Stimulated activated naive CD4-positive, alpha-beta T cell (primary cell): ENCODE measurements around the gene RAB10.
A peak's percentile ranks its signal among the peaks of the same experiment; 100 is the strongest.
"Not testable (repeated sequence)": the region's sequence is repeated elsewhere in the genome, so short reads cannot be mapped to it uniquely, and the experiment has no call there.

Experiments
- DNase-seq, 6 experiments: peaks; one replicate each; lab custom pipeline; 2025; lab: John Stamatoyannopoulos, UW

Gene RAB10

GRCh38 chr2:26016012-26016705 lies 17.7 kb upstream of the RAB10 start:
- no peak for DNase-seq

DNA sequence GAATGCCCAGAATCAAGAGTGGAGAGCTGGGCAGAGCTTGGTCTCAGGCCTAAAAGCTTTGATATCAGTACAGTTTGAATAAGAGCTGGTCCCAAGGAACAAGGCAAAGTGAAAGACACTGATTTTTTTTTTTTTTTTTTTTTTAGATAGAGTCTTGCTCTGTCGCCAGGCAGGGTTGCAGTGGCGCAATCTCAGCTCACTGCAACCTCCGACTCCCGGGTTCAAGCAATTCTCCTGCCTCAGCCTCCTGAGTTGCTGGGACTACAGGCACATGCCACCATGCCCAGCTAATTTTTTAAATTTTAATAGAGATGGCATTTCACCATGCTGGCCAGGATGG lies 17.2 kb upstream of the RAB10 start:
- not testable (repeated sequence) for DNase-seq

DNA sequence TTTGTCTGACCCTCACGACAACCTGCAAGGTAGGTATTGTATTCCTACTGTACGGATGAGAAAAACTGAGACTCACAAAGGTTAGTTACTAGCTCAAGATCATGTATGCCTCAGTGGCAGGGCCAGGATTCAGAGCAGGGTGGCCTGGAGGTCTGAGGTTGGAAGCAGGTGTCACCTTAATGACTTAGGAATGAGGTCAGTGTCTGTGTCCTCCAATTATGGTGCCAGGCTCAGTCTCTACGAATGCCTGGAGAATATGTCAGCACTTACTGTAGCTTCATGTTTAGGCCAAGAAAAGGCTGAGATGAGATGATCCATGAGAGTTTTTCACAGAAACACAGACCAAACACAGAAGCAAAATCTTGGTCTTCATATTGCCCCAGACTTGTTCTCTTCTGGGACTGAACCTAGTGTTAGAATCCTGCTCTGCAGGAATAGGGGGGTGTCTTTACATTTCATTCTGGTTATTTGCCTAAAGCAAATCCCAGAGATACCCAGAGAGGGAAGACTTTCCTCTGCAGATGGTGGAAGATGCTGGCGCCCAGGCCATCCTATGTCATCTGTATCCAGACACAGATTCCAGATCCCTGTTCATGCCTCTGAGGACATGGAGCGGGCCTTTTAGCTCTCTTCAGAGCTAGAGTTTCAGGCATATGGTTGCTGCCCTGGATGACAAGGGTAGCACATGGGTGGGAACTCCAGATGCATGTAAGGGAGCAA lies 16.3 kb upstream of the RAB10 start:
- no peak for DNase-seq

DNA sequence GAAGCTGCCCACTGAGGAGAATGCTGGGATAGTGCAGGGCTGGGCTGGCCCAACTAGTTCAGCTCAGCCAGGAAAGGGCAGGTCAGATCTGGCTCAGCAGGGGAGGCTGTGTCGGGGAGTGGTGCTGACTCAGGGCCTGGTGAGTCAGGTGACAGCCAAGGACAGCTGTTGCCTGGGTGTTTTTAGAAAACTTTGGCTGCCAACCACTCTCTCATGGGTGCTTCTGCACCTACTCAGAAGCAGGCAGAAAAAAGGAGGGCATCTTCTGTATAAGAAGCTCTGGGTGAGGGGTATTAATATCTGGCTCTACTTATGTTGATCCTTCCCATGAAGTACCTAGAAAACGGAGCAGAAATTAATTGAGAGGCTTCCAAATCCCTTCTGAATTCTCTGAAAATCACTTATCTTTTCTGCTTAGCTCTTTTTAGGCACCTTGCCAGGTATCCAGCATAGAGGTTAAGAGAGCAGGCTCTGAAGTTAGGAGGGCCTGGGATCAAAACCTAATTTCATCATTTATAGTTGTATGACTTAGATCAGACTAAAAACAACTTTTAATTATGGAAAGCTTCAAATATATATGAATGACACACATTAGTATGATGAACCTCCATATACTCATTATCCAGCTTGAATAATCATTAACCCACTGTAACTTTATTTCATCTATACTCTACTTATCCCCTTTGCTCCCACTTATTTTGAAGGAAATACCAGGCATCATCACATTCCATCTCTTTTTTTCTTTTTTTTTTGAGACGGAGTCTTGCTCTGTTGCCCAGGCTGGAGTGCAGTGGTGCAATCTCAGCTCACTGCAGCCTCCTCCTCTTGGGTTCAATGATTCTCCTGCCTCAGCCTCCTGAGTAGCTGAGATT lies 15.5 kb upstream of the RAB10 start:
- no peak for DNase-seq

DNA sequence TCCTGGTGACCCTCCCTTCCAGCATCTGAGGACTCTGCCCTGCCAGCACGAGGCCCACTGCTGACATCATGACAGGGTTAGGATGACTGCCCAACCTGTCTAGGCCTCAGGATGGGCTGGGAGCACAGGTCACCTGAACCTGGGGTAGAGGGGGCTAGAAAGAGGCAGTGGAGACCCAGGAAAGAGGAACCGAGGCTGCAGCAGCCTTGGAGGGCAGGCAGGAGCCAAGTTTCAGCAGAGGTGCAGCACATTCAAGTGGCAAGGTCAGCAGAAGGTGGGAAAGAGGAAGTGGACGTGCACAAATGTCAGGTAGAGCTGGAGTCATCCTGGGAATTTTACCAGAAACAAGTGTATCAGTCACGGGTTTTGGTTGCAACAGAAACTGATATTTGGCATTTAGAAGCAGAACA lies 13.6 kb upstream of the RAB10 start:
- DNase-seq = no peak

- no peak for DNase-seq
Measured at GRCh38 chr2:26024260-26024659, 9.6 kb upstream of the RAB10 start.

DNA sequence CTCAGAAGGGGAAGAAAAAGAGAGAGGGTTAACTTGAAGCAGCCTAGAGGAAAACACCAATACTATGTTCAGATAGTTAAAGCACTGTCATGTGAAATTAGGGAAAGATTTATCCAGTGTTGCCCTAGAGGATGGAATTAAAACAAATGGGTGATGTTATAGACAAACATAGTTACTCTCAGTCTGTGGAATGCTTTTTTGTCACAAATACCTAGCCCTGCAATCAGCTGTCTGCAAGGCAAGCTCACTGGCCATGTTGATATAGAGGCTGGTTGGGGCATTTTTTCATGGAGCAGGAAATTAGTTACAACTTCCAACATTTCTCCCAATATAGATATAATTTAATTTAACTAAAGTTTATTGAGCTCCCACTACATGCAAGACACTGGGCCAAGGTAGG lies 8.4 kb upstream of the RAB10 start:
- DNase-seq = no peak

GRCh38 chr2:26028083-26028482 lies 5.8 kb upstream of the RAB10 start:
- not testable (repeated sequence) for DNase-seq

- DNase-seq = not testable (repeated sequence)
Measured at GRCh38 chr2:26032586-26033269, 1.2 kb upstream of the RAB10 start.

GRCh38 chr2:26033270-26033817 lies 540 bp upstream of the RAB10 start:
- DNase-seq = peak in 1 of 6 experiments; percentile 36

- DNase-seq = peak in 2 of 6 experiments; percentile 62 to 79
Measured at GRCh38 chr2:26034637-26034992, 731 bp downstream of the RAB10 start.

DNA sequence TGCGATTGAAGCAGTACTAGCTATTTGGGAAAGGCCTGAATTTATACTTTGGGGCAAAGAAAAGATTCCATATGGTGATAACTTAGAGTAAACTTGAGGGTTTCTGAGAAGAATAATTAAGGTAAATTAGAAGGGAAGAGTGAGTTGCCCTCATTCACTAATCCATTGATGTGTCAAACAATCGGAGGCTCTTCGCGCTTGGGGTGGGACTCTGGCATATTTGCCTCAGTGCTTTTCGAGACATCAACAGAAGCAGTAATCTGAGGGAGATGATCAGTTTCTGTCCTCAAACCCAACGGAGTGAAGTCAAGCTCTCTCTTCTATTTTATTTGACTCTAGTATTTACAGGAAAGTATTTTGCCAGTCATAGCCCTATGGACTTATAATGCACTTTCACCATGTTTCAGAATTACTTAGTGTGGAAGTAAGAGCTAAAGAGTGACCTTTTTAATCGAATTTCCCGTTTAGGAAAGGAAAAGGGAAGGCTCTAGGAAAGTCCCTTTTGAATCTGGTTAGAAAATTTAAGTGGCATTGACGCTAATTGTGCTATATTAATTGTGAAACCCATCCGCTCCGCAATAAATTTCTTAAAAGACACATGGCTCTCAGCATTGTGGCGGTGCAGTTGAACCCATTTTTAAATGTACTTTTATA lies 1.3 kb downstream of the RAB10 start:
- DNase-seq = no peak

- no peak for DNase-seq
Measured at GRCh38 chr2:26039603-26040323, 5.9 kb downstream of the RAB10 start.

DNA sequence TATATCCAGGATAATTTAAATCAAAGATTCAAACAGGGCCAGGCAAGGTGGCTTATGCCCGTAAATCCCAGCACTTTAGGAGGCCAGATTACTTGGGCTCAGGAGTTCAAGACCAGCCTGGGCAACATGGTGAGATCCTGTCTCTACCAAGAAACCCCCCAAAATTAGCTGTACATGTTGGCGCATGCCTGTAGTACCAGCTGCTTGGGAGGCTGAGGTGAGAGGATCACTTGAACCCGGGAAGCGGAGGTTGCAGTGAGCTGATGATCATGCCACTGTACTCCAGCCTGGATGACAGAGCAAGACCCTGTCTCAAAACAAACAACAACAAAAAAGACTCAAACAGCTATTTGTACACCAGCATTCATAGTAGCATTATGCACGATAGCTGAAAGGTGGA lies 9.2 kb downstream of the RAB10 start:
- DNase-seq = no peak

GRCh38 chr2:26043862-26044696 lies 10.2 kb downstream of the RAB10 start:
- no peak for DNase-seq

GRCh38 chr2:26048791-26049190 lies 14.9 kb downstream of the RAB10 start:
- no peak for DNase-seq

GRCh38 chr2:26049641-26050040 lies 15.8 kb downstream of the RAB10 start:
- DNase-seq = no peak

- DNase-seq = peak in 1 of 6 experiments; percentile 12
Measured at GRCh38 chr2:26052740-26053139, 18.9 kb downstream of the RAB10 start.

DNA sequence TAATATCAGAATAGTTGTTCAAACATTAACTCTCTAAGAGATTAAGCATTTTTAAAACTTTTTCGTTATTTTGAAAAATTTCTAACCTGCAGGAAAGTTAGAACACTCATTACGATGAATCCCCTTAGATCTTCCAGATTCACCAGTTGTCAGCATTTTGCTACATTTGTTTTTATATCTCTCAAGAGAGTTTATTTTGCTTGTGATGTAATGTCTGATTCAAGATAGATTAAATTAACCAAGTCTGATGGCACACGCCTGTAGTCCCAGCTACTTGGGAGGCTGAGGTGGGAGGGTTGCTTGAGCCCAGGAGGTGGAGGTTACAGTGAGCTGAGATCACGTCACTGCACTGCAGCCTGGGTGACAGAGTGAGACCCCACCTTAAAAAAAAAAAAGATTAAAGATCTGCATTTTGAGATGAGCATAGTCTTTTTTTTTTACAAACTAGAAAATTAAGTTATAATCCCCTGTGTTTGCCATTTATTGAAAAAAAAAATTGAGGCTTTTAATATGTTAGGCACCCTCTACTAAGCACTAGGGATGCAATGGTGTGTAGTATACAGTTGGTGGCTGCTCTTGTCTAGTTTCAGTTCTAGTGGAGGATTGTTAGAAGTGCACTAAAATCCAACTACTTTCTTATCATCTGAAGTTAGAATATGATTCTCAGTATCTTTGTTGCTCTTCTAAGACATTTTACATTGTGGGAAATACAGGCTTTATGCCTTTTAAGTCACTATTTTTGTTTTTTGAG lies 20.9 kb downstream of the RAB10 start:
- no peak for DNase-seq
